HG03175 (cell line): ENCODE results near the gene PHLDB2.
A peak's percentile ranks its signal among the peaks of the same experiment; 100 is the strongest.

Source experiments
- ATAC-seq: cut with Tn5 transposase; IDR thresholded peaks from one replicate; pipeline ENCODE4 v1.9.1; 2021; ENCODE audit warnings: mild to moderate bottlenecking, moderate library complexity; ENCODE audit not compliant: unreplicated experiment

Gene PHLDB2

GRCh38 chr3:111848778-111849177 is 10.3 kb upstream of the PHLDB2 start:
- no peak for ATAC-seq

GRCh38 chr3:111850537-111850936 is 8.5 kb upstream of the PHLDB2 start:
- ATAC-seq: no peak

- no peak for ATAC-seq
Measured at GRCh38 chr3:111851511-111851954, 7.5 kb upstream of the PHLDB2 start.

GRCh38 chr3:111852540-111852939 is 6.5 kb upstream of the PHLDB2 start:
- ATAC-seq: no peak

GRCh38 chr3:111853068-111853467 is 6.0 kb upstream of the PHLDB2 start:
- ATAC-seq: no peak

GRCh38 chr3:111854990-111855389 is 4.1 kb upstream of the PHLDB2 start:
- no peak for ATAC-seq

GRCh38 chr3:111856501-111856900 is 2.6 kb upstream of the PHLDB2 start:
- ATAC-seq: no peak

- ATAC-seq: no peak
Measured at GRCh38 chr3:111857474-111857873, 1.6 kb upstream of the PHLDB2 start.

- ATAC-seq: no peak
Measured at GRCh38 chr3:111858642-111859041, 423 bp upstream of the PHLDB2 start.

- ATAC-seq: peak; percentile 94
Measured at GRCh38 chr3:111859974-111860859, 1.2 kb downstream of the PHLDB2 start.

GRCh38 chr3:111861391-111861790 is 2.3 kb downstream of the PHLDB2 start:
- ATAC-seq: no peak

- no peak for ATAC-seq
Measured at GRCh38 chr3:111862415-111862814, 3.4 kb downstream of the PHLDB2 start.

GRCh38 chr3:111862974-111863373 is 3.9 kb downstream of the PHLDB2 start:
- no peak for ATAC-seq

- ATAC-seq: no peak
Measured at GRCh38 chr3:111863942-111864694, 5.1 kb downstream of the PHLDB2 start.

- no peak for ATAC-seq
Measured at GRCh38 chr3:111864821-111865656, 6.0 kb downstream of the PHLDB2 start.

- no peak for ATAC-seq
Measured at GRCh38 chr3:111867889-111868426, 8.9 kb downstream of the PHLDB2 start.

GRCh38 chr3:111870620-111871019 is 11.6 kb downstream of the PHLDB2 start:
- no peak for ATAC-seq

GRCh38 chr3:111871809-111872623 is 13.0 kb downstream of the PHLDB2 start:
- no peak for ATAC-seq

GRCh38 chr3:111872979-111873378 is 13.9 kb downstream of the PHLDB2 start:
- no peak for ATAC-seq
